Measurements from ENCODE around the gene ITPKC. TPM values are rescaled to one million over a fixed set of nuclear protein-coding genes. Genes with fewer than 3 reads are reported as not detected.

Gene ITPKC
- total and polyA plus RNA-seq, 2 of the 13 experiments (the other 11 are each of a cell fraction or from before 2014, with no cell fraction given): 6.9 to 11.2 TPM

DNA sequence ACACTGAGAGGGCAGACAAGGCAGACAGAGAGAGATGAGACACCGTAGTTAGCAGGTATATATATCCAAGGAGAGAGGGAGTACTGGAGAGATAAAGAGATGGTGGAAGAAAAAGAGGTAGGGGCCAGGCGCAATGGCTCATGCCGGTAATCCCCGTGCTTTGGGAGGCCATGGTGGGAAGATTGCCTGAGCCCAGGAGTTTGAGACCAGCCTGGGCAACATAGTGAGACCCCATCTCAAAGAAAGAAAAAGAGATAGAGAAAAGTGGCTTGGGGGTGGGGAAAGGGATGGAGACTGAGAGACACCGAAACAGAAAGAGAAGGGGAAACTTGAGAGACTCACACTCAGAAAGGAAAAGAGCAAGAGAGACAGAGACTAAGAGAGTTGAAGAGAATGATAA lies 63.7 kb downstream of the ITPKC start (continued):
- no peak for TF ChIP-seq NBN (conservative IDR thresholded peaks at IDR 0.05)

DNA sequence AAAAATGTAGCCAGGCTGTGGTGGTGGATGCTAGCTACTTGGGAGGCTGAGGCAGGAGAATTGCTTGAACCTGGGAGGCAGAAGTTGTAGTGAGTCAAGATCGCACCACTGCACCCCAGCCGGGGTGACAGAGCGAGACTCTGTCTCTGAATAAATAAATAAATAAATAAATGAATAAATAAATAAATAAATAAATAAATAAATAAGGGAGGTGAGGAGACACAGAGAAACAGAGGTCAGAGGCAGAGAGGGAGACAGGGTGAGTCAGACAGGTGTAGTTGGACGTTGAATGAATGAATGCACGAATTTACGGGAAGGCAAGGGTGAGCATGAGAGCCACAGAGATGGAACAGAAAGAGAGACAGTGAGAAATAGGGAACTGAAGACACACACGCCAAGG lies 64.2 kb downstream of the ITPKC start:
- peaks cover 27% of the 10 kb centered on the region for H3K4me1 ChIP-seq (ENCODE audit: insufficient read depth, low read length)
- POLR2A ChIA-PET: no interaction called here
- FAIRE-seq (no peak), DNase-seq (ENCODE audit: low spot score) (no peak), ATAC-seq (no peak)
- no peak overlapping the region for H3K4me3 ChIP-seq (replicated peaks in 1 of 3; ENCODE audit: insufficient read depth in 1 of 3, low read depth in 2 of 3, low read length in 3 of 3)
- H3K27me3 ChIP-seq (ENCODE audit: control insufficient read depth in 1 of 2, insufficient read depth in 2 of 2, low read length in 2 of 2): no peaks in the 10 kb centered on the region; a peak in 1 of 5 replicates
- H4K20me1 ChIP-seq (ENCODE audit: insufficient read depth, low read length): no peaks in the 10 kb centered on the region
- H3K4me2 ChIP-seq (ENCODE audit: low read depth, low read length): no peak overlapping the region
- H3K9ac ChIP-seq (ENCODE audit: insufficient read depth, low read depth, low read length): no peak overlapping the region
- no TSS peak for BruUV-seq (replicated peaks)
- WGBS (ENCODE audit: low lambda C conversion rate): 93% methylated on average over 7 of the region's 7 CpGs
- CTCF ChIA-PET (ENCODE audit: low intra/inter-chr PET ratio, low total read pairs): no interaction called here
- no peaks in the 10 kb centered on the region for H3K9me3 ChIP-seq (ENCODE audit: low read length)
- in situ Hi-C loops (cut with HindIII; ENCODE audit: extremely low pct_ligation_motif_present, low pct_unique_long_range_greater_than_20kb) (no loop called here), intact Hi-C loops (cut with micrococcal nuclease; ENCODE audit: unreplicated experiment) (no loop called here)
- no peak overlapping the region for H3K27ac ChIP-seq (ENCODE audit: extremely low read length, insufficient read depth, low read length)
- no peak overlapping the region for H2AFZ ChIP-seq (ENCODE audit: low read length)
- H3K79me2 ChIP-seq (ENCODE audit: insufficient read depth, low read length): no peaks in the 10 kb centered on the region
- H3K36me3 ChIP-seq (replicated peaks in 1 of 2; ENCODE audit: control insufficient read depth in 1 of 2, insufficient read depth in 2 of 2, low read length in 2 of 2): no peaks in the 10 kb centered on the region
- TF ChIP-seq, protein P1, sequence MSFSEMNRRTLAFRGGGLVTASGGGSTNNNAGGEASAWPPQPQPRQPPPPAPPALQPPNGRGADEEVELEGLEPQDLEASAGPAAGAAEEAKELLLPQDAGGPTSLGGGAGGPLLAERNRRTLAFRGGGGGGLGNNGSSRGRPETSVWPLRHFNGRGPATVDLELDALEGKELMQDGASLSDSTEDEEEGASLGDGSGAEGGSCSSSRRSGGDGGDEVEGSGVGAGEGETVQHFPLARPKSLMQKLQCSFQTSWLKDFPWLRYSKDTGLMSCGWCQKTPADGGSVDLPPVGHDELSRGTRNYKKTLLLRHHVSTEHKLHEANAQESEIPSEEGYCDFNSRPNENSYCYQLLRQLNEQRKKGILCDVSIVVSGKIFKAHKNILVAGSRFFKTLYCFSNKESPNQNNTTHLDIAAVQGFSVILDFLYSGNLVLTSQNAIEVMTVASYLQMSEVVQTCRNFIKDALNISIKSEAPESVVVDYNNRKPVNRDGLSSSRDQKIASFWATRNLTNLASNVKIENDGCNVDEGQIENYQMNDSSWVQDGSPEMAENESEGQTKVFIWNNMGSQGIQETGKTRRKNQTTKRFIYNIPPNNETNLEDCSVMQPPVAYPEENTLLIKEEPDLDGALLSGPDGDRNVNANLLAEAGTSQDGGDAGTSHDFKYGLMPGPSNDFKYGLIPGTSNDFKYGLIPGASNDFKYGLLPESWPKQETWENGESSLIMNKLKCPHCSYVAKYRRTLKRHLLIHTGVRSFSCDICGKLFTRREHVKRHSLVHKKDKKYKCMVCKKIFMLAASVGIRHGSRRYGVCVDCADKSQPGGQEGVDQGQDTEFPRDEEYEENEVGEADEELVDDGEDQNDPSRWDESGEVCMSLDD (CRISPR knock-in tag; IDR thresholded peaks at IDR 0.05; ENCODE audit: borderline replicate concordance): no peak
- TF ChIP-seq, protein P2, sequence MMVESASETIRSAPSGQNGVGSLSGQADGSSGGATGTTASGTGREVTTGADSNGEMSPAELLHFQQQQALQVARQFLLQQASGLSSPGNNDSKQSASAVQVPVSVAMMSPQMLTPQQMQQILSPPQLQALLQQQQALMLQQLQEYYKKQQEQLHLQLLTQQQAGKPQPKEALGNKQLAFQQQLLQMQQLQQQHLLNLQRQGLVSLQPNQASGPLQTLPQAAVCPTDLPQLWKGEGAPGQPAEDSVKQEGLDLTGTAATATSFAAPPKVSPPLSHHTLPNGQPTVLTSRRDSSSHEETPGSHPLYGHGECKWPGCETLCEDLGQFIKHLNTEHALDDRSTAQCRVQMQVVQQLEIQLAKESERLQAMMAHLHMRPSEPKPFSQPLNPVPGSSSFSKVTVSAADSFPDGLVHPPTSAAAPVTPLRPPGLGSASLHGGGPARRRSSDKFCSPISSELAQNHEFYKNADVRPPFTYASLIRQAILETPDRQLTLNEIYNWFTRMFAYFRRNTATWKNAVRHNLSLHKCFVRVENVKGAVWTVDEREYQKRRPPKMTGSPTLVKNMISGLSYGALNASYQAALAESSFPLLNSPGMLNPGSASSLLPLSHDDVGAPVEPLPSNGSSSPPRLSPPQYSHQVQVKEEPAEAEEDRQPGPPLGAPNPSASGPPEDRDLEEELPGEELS (CRISPR knock-in tag; IDR thresholded peaks at IDR 0.05): no peak
- TF ChIP-seq, protein P3, sequence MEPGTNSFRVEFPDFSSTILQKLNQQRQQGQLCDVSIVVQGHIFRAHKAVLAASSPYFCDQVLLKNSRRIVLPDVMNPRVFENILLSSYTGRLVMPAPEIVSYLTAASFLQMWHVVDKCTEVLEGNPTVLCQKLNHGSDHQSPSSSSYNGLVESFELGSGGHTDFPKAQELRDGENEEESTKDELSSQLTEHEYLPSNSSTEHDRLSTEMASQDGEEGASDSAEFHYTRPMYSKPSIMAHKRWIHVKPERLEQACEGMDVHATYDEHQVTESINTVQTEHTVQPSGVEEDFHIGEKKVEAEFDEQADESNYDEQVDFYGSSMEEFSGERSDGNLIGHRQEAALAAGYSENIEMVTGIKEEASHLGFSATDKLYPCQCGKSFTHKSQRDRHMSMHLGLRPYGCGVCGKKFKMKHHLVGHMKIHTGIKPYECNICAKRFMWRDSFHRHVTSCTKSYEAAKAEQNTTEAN (CRISPR knock-in tag; conservative IDR thresholded peaks at IDR 0.05): no peak
- TF ChIP-seq EEA1 (CRISPR knock-in tag; IDR thresholded peaks at IDR 0.05; ENCODE audit: borderline replicate concordance) (no peak), NFKBIZ (CRISPR knock-in tag; IDR thresholded peaks at IDR 0.05) (no peak), ZNF138 (CRISPR knock-in tag; IDR thresholded peaks at IDR 0.05; ENCODE audit: low read depth) (no peak), SIN3A (IDR thresholded peaks at IDR 0.05; ENCODE audit: borderline replicate concordance, low read depth, low read length) (no peak), XBP1 (CRISPR knock-in tag; IDR thresholded peaks at IDR 0.05) (no peak), TSC22D2 (CRISPR knock-in tag; IDR thresholded peaks at IDR 0.05; ENCODE audit: borderline replicate concordance) (no peak), ZNF766 (CRISPR knock-in tag; IDR thresholded peaks at IDR 0.05; ENCODE audit: borderline replicate concordance) (no peak), RFXAP (CRISPR knock-in tag; IDR thresholded peaks at IDR 0.05; ENCODE audit: borderline replicate concordance) (no peak), ZBTB20 (CRISPR knock-in tag; IDR thresholded peaks at IDR 0.05; ENCODE audit: borderline replicate concordance, low read depth) (no peak), SIN3B (IDR thresholded peaks at IDR 0.05; ENCODE audit: low read length) (no peak), MED13 (CRISPR knock-in tag; IDR thresholded peaks at IDR 0.05) (no peak), MEF2D (CRISPR knock-in tag; IDR thresholded peaks at IDR 0.05) (no peak), CENPT (CRISPR knock-in tag; IDR thresholded peaks at IDR 0.05; ENCODE audit: low read depth) (no peak), SRSF1 (optimal IDR thresholded peaks at IDR 0.05; ENCODE audit: low read depth, low read length) (no peak)
- TF ChIP-seq, protein P4, sequence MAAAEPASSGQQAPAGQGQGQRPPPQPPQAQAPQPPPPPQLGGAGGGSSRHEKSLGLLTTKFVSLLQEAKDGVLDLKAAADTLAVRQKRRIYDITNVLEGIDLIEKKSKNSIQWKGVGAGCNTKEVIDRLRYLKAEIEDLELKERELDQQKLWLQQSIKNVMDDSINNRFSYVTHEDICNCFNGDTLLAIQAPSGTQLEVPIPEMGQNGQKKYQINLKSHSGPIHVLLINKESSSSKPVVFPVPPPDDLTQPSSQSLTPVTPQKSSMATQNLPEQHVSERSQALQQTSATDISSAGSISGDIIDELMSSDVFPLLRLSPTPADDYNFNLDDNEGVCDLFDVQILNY (CRISPR knock-in tag; conservative IDR thresholded peaks at IDR 0.05): no peak

Measured in HepG2 (cell line).